NCI-H748 (cell line): ENCODE measurements around the gene TBC1D14.
"Not testable (repeated sequence)": the region's sequence is repeated elsewhere in the genome, so short reads cannot be mapped to it uniquely, and the experiment has no call there.

ENCODE experiments used
- DNase-seq: peaks from one replicate; lab custom pipeline; 2025; ENCODE audit not compliant: unreplicated experiment; lab: John Stamatoyannopoulos, UW

TBC1D14 gene

DNA sequence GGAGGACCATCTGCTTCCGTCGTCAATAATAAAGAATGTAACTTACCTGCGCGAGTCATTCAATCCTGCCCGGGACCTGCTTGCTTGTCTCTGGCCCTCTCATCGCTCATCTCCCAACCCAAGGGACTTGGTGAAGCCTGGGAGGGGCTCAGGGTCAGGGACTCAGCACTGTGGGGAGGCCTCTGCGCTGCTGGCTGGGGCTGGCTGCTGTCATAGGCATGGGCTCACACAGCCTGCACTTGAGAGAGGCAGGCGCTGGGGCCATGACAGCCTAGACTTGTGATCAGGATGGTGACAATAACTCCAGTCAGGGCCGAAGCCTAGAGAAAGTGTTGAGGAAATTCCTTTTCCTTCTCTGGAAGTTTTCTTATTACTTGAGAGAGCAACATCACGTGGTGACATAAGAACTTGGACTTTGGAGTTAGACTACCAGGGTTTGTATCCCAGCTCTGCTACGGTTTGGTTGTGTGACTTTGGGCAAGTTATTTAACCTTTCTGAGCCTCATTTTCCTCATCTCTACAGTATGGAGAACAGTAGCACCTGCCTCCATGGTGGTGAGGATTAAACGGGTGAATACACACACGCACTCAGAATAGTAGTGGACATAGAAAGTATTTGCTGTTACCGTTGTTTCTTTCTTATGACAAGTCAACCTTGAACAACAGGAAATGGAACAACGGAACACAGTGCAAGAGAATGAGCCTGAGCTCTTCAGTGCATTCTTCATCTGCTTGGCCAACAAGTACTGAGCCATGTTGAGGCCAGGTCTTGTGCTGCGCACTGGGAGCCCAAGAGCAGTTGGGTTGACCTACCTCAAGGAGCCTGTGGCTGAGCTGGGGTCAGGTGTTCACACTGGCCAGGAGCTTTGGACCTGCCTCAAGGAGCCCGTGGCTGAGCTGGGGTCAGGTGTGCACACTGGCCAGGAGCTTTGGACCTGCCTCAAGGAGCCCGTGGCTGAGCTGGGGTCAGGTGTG is 60.5 kb downstream of the TBC1D14 start:
- no peak for DNase-seq

- DNase-seq = no peak
These were observed 62.1 kb downstream of the TBC1D14 start for GRCh38 chr4:6971536-6972374.

DNA sequence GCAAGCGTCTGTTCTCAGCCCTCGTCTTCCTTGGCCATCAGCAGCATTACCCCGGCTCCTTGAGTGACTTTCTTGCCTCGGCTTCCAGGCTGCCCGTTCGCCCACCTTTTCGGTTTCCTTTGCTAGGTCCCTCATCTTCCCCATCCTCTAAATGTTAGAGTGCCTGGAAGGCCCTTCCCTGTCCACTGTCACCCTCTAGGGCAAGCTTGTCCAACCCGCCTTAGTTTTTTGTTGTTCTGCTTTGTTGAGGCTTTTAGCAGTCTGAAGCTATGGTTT is 62.7 kb downstream of the TBC1D14 start:
- no peak for DNase-seq

GRCh38 chr4:6972911-6973310 is 63.3 kb downstream of the TBC1D14 start:
- no peak for DNase-seq

- DNase-seq = peak; percentile 51
These were observed 64.7 kb downstream of the TBC1D14 start for GRCh38 chr4:6974138-6974848.

- DNase-seq = not testable (repeated sequence)
These were observed 68.2 kb downstream of the TBC1D14 start for GRCh38 chr4:6977846-6978245.

GRCh38 chr4:6983544-6984142 is 74.0 kb downstream of the TBC1D14 start:
- no peak for DNase-seq

DNA sequence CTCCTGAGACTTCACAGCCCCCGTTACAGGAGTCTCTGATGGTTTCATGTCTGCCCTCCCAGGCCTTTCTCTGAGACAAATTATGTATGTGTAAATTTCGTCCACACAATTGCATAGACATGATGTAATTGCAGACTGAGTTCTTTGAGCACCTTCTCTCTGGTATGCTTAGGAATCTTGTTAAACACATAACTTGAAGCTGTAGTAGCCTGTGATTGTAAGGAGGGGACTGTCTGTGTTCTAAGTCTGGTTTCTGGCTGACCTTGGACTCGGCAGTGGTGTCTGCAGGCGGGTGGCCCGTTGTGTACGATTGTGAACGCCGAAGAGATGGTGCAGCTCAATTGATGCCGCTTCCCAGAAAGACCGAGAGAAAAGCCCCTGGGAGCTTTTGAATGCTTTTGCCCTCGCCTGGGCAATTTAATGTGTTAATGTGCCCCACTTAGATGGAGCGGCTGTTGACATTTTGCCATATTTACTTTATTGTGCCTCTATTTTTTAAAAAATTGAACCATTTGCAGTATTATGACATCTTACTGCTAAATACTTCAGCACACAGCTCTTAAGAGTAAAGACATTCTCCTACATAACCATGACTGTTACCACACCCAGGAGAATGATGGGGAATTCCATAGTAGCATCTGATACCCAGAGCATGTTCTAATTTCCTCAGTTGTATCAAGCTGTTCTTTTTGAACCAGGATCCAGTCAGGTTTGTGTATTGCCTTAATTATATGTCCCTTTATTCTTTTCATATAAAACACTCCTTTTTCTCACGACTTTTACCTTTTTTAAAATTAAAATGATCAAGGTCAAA is 75.2 kb downstream of the TBC1D14 start:
- DNase-seq = no peak

DNA sequence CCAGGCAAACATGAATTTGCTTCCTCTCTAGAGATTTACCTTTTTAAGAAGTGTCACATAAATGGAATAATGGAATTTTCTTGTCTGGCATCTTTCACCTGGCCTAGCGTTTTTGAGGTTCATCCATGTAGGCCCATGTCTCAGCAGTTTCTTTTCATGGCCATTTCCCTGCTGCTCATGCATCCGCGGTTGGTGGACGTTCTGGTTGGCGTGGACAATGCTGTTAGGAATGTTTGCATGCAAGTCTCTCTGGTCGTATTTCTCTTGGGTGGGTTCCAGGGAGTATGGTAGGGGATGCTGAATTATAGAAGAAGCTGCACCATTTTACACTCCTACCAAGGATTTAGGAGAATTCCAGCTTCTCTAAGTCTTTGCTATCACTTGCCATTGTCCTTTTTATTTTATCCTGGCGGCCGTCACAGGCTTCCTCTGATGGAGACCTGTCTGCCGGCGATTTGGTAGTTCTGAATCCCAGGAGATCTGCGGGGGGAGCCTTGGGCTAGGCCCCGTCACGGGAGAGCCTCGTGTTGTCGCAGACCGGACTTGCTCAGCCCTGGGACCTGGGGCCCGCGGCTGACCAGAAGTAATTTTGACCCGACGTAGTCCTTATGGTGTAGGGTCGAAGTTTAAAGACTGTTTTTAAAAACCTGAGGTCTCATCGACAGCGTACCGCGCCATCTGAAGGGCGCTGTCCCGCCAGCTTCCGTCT is 76.6 kb downstream of the TBC1D14 start:
- DNase-seq = peak; percentile 58

DNA sequence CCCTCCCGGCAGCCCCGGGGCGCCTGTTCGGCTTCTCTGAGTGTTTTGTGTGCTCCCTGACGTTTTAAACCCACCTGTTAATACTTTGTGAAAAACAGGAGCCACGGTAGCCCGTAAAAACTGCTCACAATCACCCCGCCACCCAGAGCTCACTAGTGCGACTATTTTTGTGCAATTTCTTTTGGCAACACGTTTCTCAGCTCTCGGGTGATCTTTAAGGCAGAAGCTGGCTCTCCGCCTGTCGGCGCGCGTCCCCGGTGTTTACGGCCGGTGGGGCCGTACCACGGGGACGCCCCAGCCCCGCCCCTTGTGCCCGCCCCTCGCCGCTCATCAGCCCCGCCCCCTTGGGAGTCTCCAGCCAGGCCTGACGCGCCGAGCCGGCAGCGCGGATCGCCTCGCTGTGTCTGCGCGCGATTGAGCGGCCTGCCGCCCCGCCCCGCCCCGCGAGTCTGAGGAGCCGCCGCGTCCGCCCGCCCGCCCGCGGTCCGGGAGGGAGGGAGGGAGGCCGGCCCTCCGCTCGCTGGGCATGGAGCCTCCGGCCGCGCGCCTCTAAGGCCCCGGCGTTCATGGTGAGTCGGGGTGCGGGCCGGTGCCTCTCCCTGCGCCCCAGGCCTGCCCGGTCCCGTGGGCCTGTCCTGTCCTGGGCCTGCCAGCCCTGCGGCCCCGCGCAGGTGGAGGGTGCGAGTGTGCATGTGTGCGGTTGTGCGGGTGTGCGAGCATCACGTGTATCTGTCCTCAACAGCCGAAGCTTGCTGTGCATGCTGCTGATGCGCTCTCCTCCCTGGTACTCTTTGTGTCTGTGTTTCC is 77.4 kb downstream of the TBC1D14 start:
- peak; percentile 91 for DNase-seq

DNA sequence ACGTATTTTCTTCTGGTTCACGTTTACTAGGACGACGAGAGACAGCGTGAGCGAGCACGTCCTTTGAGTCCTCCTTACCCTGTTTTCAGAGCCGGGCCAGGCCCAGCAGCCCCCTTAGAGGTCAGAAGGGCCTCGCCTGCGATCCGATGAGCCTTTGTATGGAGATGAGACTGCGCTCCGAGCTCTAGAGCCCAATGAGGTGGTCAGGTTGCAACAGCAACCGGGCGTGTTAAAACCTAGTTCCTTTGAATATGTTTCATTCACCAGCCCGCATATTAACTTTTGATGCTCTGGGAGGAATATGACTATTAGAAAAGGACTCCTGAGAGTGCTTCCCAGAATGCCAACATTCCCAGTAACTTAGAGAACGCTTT is 77.9 kb downstream of the TBC1D14 start:
- DNase-seq = no peak

GRCh38 chr4:6988016-6988715 is 78.5 kb downstream of the TBC1D14 start:
- no peak for DNase-seq

GRCh38 chr4:6989331-6989923 is 79.8 kb downstream of the TBC1D14 start:
- no peak for DNase-seq

DNA sequence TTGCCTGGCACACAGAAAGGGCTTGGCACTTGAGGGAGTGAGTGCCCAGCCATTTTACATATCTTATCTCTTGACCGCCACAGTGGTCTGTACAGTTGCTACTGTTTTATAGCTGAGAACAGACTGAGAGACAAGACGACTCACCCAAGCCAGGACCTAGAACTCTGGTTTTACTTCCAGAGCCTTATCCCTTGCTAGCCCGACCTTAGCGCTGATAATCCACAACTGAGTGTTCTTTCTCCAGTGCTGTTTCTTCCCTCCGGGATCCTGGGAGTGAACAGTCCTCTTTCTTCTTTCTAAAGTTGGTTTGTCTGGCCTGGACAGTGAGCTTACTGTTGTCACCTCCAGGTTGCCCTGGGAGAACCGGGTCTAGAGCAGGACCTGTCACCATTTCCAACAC is 81.0 kb downstream of the TBC1D14 start:
- no peak for DNase-seq

DNA sequence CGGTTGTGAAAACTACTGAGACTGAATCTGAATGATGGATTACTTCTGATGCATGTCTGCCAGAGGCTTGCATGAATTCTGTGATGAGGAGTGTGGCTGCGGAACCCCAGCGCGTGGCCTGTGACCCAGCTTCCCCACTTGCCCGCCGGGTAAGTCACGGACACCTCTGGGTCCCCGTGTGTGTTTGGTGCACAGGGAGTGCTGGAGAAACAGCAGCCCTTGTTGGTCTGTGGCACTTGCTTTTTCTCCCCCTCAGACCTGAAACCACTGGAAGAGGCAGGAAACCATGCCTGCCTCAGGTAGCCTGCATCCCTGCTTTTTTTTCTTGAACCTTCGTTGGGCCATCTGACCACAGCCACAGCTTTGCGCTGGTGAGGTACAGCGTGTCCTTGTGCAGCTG is 81.6 kb downstream of the TBC1D14 start:
- DNase-seq = no peak

- DNase-seq = no peak
These were observed 82.3 kb downstream of the TBC1D14 start for GRCh38 chr4:6991771-6992557.
